Progenitor cell of endocrine pancreas (in vitro differentiated cells): ENCODE results near the gene HECTD4. TPM values are rescaled to one million over a fixed set of nuclear protein-coding genes. Genes with fewer than 3 reads are reported as not detected.

ENCODE experiments used
- DNase-seq: peaks from one replicate; pipeline ENCODE4 v3.0.0; 2021; ENCODE audit warnings: low spot score; ENCODE audit not compliant: unreplicated experiment
- H3K27ac Mint-ChIP-seq: 2 replicates; pipeline ENCODE4 v1.8.0; 2021; ENCODE audit warnings: mild to moderate bottlenecking, moderate library complexity, mixed read lengths
- H3K27me3 Mint-ChIP-seq: 2 replicates; pipeline ENCODE4 v1.8.0; 2021; ENCODE audit warnings: mixed read lengths
- H3K36me3 Mint-ChIP-seq: 2 replicates; pipeline ENCODE4 v1.8.0; 2022; ENCODE audit warnings: mixed read lengths; ENCODE audit not compliant: insufficient read depth
- H3K4me1 Mint-ChIP-seq: 2 replicates; pipeline ENCODE4 v1.8.0; 2021; ENCODE audit warnings: low read depth, mixed read lengths
- H3K4me3 Mint-ChIP-seq: 2 replicates; pipeline ENCODE4 v1.8.0; 2021; ENCODE audit warnings: low read depth, mild to moderate bottlenecking, moderate library complexity, mixed read lengths
- H3K9me3 Mint-ChIP-seq: 2 replicates; pipeline ENCODE4 v1.8.0; 2021; ENCODE audit warnings: low read depth, mixed read lengths
- CTCF ChIP-seq: fragments of 200-600 bp; sonication (generic); IDR thresholded peaks from one replicate; pipeline ENCODE4 v1.5.0; 2021; ENCODE audit warnings: antibody characterized with exemption, mild to moderate bottlenecking; ENCODE audit not compliant: unreplicated experiment
- total RNA-seq: library from RNA; stranded (reverse); gene quantifications from 2 replicates; pipeline ENCODE4 v1.2.1, GENCODE V29; 2021

Gene HECTD4
- total RNA-seq, 1 donor from 2014 or later = 86.7 TPM

- no peaks in the 10 kb centered on the region for H3K9me3 Mint-ChIP-seq
- no peak for DNase-seq
- no peaks in the 10 kb centered on the region for H3K27me3 Mint-ChIP-seq
- no peak overlapping the region for H3K4me3 Mint-ChIP-seq
- H3K4me1 Mint-ChIP-seq = no peaks in the 10 kb centered on the region
- no peak overlapping the region for H3K27ac Mint-ChIP-seq
- TF ChIP-seq CTCF = no peak
- H3K36me3 Mint-ChIP-seq = peaks cover 26% of the 10 kb centered on the region
These were observed 209.5 kb downstream of the HECTD4 start for GRCh38 chr12:112172556-112173324.

GRCh38 chr12:112170971-112171596, 211.1 kb downstream of the HECTD4 start:
- H3K27me3 Mint-ChIP-seq = no peaks in the 10 kb centered on the region
- DNase-seq = no peak
- H3K4me3 Mint-ChIP-seq = no peak overlapping the region
- TF ChIP-seq CTCF = no peak
- peaks cover 22% of the 10 kb centered on the region for H3K36me3 Mint-ChIP-seq
- no peaks in the 10 kb centered on the region for H3K9me3 Mint-ChIP-seq
- H3K4me1 Mint-ChIP-seq = no peaks in the 10 kb centered on the region
- no peak overlapping the region for H3K27ac Mint-ChIP-seq

GRCh38 chr12:112170376-112170775, 211.9 kb downstream of the HECTD4 start:
- DNase-seq = no peak
- H3K27ac Mint-ChIP-seq = peak overlapping the region; percentile 85
- no peaks in the 10 kb centered on the region for H3K4me1 Mint-ChIP-seq
- no peaks in the 10 kb centered on the region for H3K27me3 Mint-ChIP-seq
- H3K9me3 Mint-ChIP-seq = no peaks in the 10 kb centered on the region
- no peak overlapping the region for H3K4me3 Mint-ChIP-seq
- TF ChIP-seq CTCF = peak; percentile 39
- H3K36me3 Mint-ChIP-seq = peaks cover 15% of the 10 kb centered on the region

DNA sequence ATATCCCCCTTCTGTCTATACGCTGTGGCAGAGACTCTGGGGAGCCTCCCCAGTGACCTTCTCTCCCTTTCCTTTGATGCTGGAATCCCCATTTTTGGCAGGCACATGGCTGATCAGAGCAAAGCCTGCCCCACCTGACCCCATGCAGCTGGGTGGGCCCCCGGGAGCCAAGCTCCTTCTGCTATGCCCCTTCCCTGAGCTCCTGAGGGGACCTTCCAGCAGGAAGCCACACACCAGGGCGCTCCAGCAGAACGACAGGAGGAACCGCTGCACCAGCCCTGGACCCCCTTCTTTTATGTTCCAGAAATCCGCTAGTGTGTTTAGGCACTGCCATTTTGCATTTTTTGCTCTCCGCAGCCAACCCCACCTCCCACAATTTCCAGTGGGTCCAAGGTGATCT, 212.3 kb downstream of the HECTD4 start:
- TF ChIP-seq CTCF = no peak
- DNase-seq = no peak
- Mint-ChIP-seq H3K27ac (peak overlapping the region; percentile 85), H3K27me3 (no peaks in the 10 kb centered on the region), H3K4me3 (no peak overlapping the region), H3K4me1 (no peaks in the 10 kb centered on the region), H3K36me3 (peaks cover 10% of the 10 kb centered on the region), H3K9me3 (no peaks in the 10 kb centered on the region)

DNA sequence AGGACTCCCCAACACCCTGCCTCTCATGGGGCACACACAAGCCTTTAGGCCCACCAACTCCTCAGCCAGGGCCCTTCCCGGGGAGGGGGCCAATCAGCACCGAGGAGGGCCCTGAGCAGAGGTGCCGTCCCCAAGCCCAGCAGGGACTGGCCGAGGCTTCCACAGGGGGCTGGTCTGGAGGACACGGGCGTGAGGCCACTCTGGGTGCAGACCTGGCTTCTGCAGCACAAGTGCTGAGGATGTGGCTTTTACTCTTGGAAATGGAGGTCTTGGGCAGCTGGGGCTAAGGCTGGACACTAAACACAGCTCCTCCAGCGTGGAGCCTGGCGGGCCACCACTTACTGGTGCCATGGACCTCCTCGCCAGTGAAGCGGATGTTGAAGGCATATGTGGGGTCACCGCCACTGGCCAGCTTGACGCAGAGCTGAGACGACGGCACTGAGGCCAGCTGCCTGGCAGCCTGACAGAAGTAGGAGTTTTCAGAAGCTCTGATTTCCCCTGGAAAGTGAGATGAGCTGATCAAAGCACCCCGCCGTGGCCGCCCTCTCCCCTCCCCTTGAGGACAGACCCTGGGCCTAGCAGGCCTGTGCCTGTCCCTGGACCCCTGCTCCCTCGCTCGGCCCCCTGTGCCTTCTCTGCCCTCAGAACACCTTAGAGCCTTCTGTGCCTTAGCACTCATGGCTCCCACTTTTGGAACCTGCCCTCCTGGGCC, 212.9 kb downstream of the HECTD4 start:
- H3K27me3 Mint-ChIP-seq = no peaks in the 10 kb centered on the region
- DNase-seq = no peak
- peaks cover 8% of the 10 kb centered on the region for H3K36me3 Mint-ChIP-seq
- no peak overlapping the region for H3K4me3 Mint-ChIP-seq
- H3K9me3 Mint-ChIP-seq = no peaks in the 10 kb centered on the region
- TF ChIP-seq CTCF = no peak
- H3K27ac Mint-ChIP-seq = no peak overlapping the region
- no peaks in the 10 kb centered on the region for H3K4me1 Mint-ChIP-seq
